NT2/D1 (cell line): Measurements from ENCODE around the gene CRYGB.

Experiments used
- SUZ12 ChIP-seq: IDR thresholded peaks from 2 replicates; pipeline ENCODE4 v1.6.1; 2011; ENCODE audit not compliant: insufficient read length, insufficient read depth; ENCODE audit errors: extremely low read depth
- YY1 ChIP-seq: IDR thresholded peaks from 2 replicates; pipeline ENCODE4 v1.6.1; 2011; ENCODE audit not compliant: insufficient read length, insufficient read depth
- ZNF274 ChIP-seq: IDR thresholded peaks from 2 replicates; pipeline ENCODE4 v1.6.1; 2011; ENCODE audit warnings: mild to moderate bottlenecking, low read depth, low read length

- no peak for TF ChIP-seq YY1
- TF ChIP-seq ZNF274 = no peak
- no peak for TF ChIP-seq SUZ12
These were observed 23.7 kb downstream of the CRYGB start for GRCh38 chr2:208122248-208122647.
